Measurements from ENCODE around the gene ADGRB2. TPM values are rescaled to one million over a fixed set of nuclear protein-coding genes. Genes with fewer than 3 reads are reported as not detected.

The ADGRB2 gene
- polyA plus RNA-seq, 1 experiment, result 5.4 TPM

DNA sequence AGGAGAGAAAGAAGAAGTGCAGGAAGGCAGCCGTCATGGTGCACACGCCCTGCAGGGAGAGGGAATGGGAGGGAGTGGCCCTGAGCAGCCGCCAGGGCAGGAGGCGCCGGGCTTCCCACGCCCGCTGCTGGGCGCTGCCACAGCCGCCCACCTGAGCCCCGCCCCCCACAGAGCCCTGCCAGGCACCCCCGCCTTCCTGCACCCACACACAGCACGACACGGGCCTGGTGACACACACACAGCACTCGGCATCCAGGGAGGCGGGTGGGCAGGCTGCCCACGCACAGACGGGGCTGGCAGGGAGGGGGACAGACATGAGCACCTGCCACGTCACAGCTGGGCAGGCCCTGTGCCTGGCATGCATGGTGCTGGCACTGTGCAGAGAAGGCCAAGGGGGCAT, 27.5 kb downstream of the ADGRB2 start:
- Histone ChIP-seq H3K27ac (ENCODE audit: low read depth, low read length) (no peak overlapping the region), H3K27me3 (ENCODE audit: control insufficient read depth, insufficient read depth, low read length) (no peaks in the 10 kb centered on the region), H3K4me3 (ENCODE audit: low read depth, low read length) (no peak overlapping the region), H3K9me3 (ENCODE audit: control insufficient read depth, insufficient read depth, low read length) (no peaks in the 10 kb centered on the region)
- TF ChIP-seq, protein P1, sequence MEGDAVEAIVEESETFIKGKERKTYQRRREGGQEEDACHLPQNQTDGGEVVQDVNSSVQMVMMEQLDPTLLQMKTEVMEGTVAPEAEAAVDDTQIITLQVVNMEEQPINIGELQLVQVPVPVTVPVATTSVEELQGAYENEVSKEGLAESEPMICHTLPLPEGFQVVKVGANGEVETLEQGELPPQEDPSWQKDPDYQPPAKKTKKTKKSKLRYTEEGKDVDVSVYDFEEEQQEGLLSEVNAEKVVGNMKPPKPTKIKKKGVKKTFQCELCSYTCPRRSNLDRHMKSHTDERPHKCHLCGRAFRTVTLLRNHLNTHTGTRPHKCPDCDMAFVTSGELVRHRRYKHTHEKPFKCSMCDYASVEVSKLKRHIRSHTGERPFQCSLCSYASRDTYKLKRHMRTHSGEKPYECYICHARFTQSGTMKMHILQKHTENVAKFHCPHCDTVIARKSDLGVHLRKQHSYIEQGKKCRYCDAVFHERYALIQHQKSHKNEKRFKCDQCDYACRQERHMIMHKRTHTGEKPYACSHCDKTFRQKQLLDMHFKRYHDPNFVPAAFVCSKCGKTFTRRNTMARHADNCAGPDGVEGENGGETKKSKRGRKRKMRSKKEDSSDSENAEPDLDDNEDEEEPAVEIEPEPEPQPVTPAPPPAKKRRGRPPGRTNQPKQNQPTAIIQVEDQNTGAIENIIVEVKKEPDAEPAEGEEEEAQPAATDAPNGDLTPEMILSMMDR (IDR thresholded peaks at IDR 0.05; ENCODE audit: low read depth, low read length), result no peak
- POLR2A ChIA-PET, result no interaction called here
- no peak for DNase-seq (ENCODE audit: low read depth, low spot score)
- CTCF ChIA-PET, result no interaction called here

DNA sequence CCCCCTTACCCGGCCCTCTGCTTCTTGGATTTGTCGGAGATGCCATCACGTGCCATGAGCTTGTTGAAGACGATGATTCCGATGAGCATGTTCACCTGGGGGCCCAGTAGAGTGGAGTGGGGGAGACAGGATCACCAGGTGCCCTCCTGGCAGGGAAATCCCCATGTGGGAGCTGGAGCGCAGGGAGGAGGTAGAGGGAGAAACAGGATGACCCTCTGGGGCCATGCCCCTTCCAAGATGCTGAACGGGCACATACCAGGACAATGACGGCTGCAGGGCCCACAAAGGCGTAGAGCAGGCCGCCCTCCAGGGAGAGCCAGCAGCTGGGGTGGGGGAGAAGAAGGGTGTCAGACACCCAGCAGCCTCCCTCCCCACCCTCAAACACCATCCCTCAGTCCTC, 28.6 kb downstream of the ADGRB2 start:
- H3K27me3 ChIP-seq (ENCODE audit: control insufficient read depth, insufficient read depth, low read length), result no peaks in the 10 kb centered on the region
- H3K27ac ChIP-seq (ENCODE audit: low read depth, low read length), result no peak overlapping the region
- TF ChIP-seq, protein P1 (IDR thresholded peaks at IDR 0.05; ENCODE audit: low read depth, low read length), result no peak
- no peaks in the 10 kb centered on the region; the same call in 1 of the 2 replicates for H3K9me3 ChIP-seq (ENCODE audit: control insufficient read depth, insufficient read depth, low read length)
- no peak overlapping the region for H3K4me3 ChIP-seq (ENCODE audit: low read depth, low read length)
- CTCF ChIA-PET, result interaction anchor here (0.8 to 4.6 kb wide), 2 partner anchors 10 to 20 kb away, joined by 3 to 23 read pairs; no protein-coding TSS in a partner anchor
- DNase-seq (ENCODE audit: low read depth, low spot score), result no peak
- POLR2A ChIA-PET, result no interaction called here

DNA sequence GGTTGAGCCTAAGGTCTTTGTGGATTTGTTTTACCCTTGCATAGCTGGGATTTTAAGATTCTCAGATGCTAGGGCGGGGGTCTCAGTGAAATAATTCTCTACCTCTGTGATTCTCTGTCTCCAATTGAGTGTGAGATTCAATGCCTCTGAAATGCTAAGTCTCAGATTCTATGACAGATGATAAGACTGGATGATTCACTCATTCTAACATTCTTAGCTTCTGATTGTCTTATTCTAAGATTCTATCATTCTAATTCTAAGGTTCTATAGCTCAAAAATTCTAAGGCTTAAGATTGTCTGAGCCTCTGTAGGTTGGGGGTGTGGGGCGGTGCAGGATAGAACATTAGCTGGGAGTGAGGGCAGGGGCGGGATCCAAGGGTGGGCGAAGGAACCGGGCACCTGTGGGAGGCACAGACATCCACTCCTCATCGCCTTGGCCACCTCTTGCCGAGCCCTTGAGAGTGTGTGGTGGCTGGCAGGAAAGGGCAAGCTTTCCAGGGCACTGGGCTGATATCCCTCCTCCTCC, 29.5 kb downstream of the ADGRB2 start:
- CTCF ChIA-PET, result interaction anchor here (1.3 to 4.6 kb wide), 3 partner anchors 11 to 71 kb away, joined by 7 to 23 read pairs (median 8); no protein-coding TSS in a partner anchor
- TF ChIP-seq, protein P1 (IDR thresholded peaks at IDR 0.05; ENCODE audit: low read depth, low read length), result no peak
- no peaks in the 10 kb centered on the region; the same call in 1 of the 2 replicates for H3K9me3 ChIP-seq (ENCODE audit: control insufficient read depth, insufficient read depth, low read length)
- no peak overlapping the region for H3K4me3 ChIP-seq (ENCODE audit: low read depth, low read length)
- POLR2A ChIA-PET, result no interaction called here
- no peak overlapping the region for H3K27ac ChIP-seq (ENCODE audit: low read depth, low read length)
- DNase-seq (ENCODE audit: low read depth, low spot score), result no peak
- no peaks in the 10 kb centered on the region for H3K27me3 ChIP-seq (ENCODE audit: control insufficient read depth, insufficient read depth, low read length)

DNA sequence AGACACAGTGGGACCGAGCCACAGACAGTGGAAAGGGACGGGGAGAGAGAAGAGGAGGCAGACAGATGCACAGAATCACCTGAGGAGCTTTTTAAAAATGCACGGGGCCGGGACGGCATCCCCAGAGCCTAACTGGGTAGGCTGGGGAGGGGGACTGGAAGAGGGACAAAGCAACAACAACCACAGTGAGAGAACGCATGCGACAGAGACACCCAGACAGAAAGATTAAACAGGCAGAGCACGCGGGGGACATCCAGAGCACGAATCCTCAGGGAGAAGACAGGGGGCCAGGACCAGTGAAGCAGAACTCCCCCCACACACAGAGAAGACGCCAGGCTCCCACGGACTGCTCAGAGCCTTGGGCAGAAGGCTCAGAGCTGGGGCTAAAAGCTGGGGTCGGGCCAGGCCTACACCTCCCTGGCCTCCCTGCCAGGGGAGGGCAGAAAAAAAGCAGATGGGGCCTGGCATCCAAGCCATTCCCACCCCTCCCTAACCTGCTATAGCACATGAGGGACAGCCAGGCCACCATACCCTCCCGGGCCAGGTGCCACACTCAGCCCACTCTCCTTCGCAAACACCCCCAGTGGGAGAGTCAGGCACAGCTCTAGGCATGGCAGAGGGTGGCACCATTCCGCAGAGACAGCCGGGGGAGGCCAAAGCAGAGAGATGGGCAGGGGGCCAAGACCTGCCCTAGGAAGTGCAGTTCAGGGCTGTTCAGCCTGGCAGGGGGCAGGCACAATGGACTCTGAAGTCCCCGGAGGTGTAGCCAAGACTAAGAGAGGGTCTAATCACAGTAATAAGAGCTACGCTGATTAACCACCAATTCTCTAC, 30.5 kb downstream of the ADGRB2 start:
- Histone ChIP-seq H3K4me3 (ENCODE audit: low read depth, low read length) (no peak overlapping the region), H3K27me3 (ENCODE audit: control insufficient read depth, insufficient read depth, low read length) (no peaks in the 10 kb centered on the region), H3K9me3 (ENCODE audit: control insufficient read depth, insufficient read depth, low read length) (no peaks in the 10 kb centered on the region; the same call in 1 of the 2 replicates), H3K27ac (ENCODE audit: low read depth, low read length) (no peak overlapping the region)
- TF ChIP-seq, protein P1 (IDR thresholded peaks at IDR 0.05; ENCODE audit: low read depth, low read length), result no peak
- no peak for DNase-seq (ENCODE audit: low read depth, low spot score)
- CTCF ChIA-PET, result interaction anchor here (1.3 to 4.6 kb wide), 3 partner anchors 12 to 70 kb away, joined by 7 to 23 read pairs (median 8); no protein-coding TSS in a partner anchor
- POLR2A ChIA-PET, result interaction anchor here (0.6 kb wide), 1 partner anchor 332 kb away, joined by 8 read pairs; no protein-coding TSS in a partner anchor
